ENCODE measurements around the gene RPTOR.
"Not testable (repeated sequence)": the region's sequence is repeated elsewhere in the genome, so short reads cannot be mapped to it uniquely, and the experiment has no call there.

RPTOR gene

GRCh38 chr17:80558046-80558445, 13.4 kb downstream of the RPTOR start:
- DNase-seq = no peak

- no peak for DNase-seq
Measured at GRCh38 chr17:80559825-80560251, 15.2 kb downstream of the RPTOR start.

- DNase-seq = no peak
Measured at GRCh38 chr17:80561541-80562114, 17.0 kb downstream of the RPTOR start.

DNA sequence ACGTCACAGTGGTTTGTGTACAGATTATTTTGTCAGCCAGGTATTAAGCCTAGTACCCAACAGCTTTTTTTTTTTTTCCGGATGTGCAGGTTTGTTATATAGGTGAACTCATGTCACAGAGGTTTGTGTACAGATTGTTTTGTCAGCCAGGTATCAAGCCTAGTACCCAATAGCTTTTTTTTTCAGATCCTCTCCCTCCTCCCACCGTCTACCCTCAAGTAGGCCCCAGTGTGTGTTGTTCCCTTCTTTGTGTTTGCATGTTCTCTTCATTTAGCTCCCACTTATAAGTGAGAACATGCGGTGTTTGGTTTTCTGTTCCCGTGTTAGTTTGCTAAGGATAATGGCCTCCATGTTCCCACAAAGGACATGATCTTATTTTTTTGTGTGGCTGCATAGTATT, 19.9 kb downstream of the RPTOR start:
- no peak for DNase-seq

DNA sequence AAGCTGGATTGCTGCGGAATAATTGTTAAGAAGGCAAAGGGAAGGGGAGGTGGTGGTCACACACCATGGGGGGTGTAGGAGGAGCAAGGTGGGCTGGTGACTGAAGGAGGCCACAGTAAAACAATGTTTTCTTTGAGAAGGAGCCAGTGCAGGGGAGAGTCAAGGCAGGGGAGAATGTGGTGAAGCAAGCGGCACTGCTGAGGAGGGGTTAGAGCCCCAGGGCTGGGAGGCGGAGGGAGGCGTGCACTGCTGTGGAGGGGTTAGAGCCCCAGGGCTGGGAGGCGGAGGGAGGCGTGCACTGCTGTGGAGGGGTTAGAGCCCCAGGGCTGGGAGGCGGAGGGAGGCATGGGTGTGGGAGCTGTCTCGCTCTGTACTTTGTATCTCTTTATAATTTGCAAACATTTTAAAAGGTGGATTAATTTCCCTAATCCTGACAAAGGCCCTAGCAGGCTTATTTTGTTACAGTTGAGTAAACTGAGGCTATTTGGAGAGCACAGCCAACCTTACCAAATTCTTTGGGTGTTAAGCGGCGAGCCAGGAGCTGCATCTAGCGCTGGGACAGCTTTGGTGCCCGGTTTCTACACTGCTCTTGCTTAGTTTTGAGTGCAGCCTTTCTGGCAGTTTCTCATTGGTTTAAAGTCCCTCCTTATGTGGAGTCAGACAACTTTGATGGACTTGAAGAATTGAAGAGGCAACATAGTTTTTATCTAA, 20.9 kb downstream of the RPTOR start:
- no peak for DNase-seq

- no peak for DNase-seq
Measured at GRCh38 chr17:80566054-80566400, 21.4 kb downstream of the RPTOR start.

DNA sequence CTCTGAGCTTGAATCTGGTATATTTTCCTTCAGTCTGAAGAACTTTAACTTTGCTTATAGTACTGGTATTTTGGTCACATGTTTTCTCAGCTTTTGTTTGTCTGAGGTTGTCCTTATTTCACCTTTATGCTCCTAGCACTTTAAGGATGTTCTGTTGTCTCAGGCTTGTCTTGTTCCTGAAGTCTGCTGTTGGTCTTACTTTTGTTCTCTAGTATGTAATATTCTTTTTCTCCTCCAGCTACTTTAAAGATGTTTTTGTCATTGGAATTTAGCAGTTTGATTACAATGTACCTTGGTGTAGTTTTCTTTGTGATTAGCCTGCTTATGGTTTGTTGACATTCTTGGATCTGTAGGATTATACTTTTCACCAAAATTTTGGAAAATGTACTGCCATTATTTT, 23.6 kb downstream of the RPTOR start:
- DNase-seq = no peak

DNA sequence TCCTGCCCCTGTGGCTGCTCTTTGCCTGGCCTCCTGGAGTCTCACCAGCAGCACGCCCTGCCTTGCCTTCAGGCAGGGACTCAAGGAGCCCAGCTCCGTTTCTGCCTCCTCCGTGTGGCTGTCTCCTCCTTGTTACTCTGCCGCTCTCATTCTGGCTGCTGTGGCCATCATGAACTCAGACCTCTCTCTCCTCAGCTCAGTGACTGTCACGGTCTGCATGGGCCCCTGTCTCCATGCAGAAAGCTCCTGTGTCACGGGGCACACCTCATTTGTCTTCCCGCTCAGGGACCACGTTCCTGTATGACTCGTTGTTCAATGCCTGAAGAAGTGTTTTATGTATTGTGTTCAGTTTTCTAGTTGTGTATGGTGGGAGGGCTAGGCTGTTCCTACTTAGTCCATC, 25.3 kb downstream of the RPTOR start:
- DNase-seq = no peak

DNA sequence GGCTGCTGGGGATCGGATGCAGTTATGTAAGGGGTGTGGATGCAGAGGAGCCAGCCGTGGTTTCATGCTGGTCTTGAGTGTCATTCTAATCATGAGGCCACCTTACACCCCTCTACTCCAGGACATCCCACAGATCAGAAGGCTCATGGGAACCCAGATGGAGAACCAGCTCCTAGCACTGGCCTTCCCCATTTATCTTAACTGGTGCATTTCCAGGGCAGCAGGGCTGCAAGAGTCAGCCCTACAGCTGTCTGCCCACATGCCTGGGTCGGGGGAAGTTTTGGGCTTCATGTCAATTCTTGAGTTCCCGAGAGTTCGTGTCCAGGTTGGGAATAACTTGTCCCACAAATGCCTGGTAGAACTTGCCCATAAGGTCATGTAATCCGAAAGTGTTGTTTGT, 29.1 kb downstream of the RPTOR start:
- no peak for DNase-seq

DNA sequence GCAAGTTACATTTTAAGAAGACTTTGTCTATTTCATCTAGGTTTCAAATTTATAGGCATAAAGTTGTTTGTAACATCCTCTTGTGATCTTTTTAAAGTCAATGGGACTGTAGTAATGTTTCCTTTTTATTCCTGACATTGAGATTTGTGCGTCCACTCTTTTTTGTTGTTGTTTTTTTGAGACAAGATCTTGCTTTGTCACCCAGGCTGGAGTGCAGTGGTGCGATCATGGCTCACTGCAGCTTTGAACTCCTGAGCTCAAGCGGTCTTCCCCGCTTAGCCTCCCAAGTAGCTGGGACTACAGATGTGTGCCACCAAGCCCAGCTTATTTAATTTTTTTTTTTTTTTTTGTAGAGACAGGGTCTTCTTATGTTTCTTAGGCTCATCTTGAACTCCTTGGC, 29.9 kb downstream of the RPTOR start:
- no peak for DNase-seq

- peak; percentile 28 for DNase-seq
Measured at GRCh38 chr17:80575057-80575875, 30.6 kb downstream of the RPTOR start.

DNA sequence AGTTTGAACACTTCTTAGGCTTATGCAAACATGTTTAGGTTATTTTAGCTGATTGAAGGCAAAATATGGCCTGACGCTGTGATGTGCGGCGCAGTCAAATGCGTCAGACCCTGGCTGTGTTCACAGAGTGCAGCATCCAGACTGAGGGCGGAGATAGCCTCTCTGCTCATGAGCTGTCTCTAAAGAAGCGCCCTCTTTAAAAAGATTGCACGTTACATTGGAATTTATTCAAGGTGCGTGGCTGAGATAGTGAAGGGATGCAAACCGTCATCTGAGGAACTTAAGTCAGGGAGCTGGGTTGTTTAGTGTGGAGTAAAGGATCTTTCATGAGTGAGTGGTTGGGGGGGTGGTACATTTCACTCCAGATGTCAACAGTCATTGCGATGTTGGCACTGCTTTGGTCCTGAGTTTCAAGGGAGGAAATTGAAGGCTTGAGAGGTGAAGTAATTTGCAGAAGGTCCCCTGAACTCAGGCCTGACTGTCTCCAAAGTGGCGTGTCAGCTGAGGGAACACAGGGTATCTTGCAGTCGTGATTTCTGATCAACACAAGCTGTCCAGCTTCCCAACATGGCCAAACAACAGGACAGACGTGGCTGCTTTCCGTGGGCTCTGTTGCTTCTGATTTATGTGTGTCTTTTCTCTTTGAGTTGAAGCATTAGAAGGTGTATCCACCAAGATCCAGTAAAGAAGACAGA, 33.4 kb downstream of the RPTOR start:
- DNase-seq = no peak

DNA sequence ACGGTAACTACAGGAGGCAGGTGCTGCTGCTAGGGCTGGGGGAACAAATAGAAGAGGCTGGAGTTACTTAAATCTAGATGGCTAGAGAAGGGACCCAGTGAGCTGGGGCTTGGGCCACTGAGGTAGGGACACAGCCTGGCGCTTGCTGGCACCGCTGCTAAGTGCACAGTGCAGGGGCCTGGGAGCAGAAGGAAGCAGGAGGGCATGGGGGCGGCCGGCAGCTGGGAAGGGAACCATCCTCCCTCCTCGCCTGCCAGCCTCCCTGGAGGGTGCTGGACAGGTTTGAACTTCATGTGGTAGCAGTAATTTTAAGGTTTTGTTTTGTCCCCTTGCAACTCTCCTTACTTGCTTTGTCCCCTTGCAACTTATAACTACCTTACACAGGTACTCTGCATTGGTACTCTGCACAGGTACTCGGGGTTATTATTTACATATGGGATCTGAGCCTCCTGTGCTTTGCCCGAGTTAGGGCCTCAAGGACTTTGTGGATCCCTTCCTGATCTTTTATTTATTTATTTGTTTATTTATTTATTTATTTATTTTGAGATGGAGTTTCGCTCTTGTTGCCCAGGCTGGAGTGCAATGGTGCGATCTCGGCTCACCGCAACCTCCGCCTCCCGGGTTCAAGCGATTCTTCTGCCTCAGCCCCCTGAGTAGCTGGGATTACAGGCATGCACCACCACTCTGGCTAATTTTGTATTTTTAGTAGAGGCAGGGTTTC, 34.2 kb downstream of the RPTOR start:
- DNase-seq = not testable (repeated sequence)

DNA sequence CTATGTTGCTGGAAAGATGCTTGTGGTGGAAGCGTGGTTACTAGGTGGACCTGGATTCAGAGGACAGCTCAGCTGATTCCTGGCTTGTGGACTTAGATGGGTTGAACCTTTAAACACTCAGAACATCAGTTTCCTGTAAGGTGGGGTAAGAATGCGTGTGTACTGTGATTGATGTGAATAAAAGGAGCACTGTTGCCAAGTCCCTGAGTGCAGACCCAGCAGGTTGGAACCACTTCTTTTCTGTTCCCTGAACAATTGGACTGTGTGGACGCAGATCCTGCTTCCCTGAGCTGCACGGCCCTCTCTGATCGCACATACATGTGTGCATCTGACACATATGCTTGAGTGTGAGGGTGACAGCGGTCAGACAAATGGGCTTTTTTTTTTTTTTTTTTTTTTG, 37.5 kb downstream of the RPTOR start:
- no peak for DNase-seq

DNA sequence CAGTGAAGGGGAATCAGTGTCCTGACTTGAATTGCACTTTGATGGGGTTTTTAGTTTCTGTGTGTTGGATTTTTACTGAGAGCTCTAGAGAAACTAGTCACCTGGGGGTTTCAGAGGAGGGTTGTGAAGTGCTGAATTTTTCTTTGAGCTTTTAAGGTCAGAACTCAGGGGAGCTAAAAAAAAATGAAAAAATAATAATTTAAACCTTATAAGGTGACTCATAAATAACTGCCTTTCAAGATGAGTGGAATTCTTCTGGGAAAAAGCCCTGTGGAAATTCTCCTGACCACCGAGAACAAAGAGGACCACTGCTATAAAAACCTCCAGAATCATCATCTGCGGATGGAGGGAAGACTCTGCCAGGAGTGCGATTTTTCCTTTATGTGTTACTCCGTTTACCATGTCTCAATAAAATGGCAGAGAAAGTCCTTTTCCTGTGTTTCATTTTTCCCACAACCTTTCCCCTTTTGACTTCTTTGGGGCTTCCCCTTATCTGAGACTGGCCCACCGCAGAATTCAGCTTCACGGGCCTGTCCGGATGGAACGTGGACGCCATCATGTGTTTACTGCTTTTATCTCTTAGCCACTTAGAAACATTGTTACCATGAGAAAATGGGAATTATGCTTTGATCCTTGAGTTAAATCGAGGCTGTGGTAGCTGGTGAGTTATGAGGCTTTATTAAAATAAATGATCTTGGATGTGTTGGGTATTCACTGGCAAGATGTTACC, 39.7 kb downstream of the RPTOR start:
- no peak for DNase-seq

DNA sequence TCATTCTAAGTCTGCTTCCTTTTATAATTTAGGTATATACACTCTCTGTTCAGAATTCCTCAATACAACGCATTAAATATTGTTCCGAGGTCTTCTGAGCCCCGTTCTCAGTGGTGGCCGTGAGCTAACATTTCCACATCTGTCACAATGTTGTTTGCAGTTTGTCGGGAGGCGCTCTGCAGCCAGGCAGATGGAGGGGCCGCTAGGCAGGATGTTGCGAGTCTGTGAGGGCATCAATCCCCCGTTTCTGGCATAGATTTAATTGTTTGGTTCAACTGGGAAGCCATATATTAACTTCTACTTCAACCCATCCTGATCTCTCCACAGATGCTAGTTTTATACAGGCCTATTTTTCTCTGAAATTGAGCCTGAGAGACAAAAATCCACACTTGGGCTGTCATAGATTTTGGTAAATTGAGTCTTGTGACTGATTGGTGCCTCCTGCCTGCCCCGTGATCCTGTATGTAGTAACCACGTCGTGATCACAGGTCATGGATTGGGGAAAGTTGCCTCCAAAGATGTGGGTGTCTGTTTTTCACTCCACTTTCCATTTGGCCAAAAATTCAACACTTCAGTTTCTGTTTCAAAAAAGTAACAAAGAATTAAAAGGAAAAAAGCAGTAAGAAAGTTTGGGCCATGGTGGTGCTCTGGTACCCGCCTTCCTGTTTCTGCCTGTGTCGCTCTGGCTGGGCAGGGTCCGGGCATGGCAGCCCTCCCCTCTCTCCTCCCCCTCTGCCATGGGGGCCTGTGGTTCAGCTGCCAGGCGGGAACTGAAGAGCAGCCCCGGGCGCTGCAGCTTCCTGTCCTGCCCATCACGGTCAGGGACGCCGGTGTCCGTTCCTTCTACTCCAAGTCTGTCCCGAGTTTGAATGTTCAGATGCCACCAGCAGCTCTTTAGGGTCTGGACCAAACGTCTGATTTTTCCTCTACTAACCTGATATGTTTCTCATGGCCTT, 41.5 kb downstream of the RPTOR start:
- DNase-seq = no peak

- DNase-seq = no peak
Measured at GRCh38 chr17:80586846-80587228, 42.2 kb downstream of the RPTOR start.

DNA sequence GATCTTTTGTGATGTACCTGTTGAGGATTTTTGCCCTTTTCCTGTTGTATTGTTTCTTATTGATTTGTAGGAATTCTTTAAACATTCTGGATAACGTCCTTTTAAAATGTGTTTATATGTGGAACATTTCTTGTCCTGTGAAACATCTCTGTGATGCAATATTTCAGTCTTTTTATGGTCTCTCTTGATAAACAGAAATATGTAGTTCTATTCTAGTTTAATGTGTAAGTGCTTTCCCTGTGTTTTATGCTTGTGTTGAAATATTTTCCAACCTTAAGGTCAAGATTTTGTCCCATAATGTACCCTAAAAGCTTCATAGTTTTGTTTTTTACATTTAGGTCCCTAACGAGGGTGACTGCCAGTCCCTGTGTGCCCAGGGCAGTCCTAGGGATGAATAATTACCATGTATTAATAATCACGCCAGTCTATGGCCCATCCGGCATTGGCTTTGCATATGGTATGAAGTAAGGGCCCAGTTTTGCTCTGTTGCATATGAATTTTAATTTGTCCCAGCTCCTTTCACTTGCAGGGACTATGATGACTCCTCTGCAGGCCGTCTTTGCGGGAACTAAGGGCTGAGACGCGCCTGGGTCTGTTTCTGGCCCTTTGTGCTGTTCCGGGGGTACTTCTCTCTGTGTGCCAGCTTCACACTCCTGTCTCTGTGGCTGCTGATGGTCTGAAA, 44.2 kb downstream of the RPTOR start:
- DNase-seq = no peak

- DNase-seq = no peak
Measured at GRCh38 chr17:80591788-80592187, 47.1 kb downstream of the RPTOR start.

GRCh38 chr17:80592243-80592642, 47.6 kb downstream of the RPTOR start:
- no peak for DNase-seq
